Non-pigmented ciliary epithelial cell (primary cell): Measurements from ENCODE around the gene FRAT2.

Experiments
- DNase-seq: peaks from one replicate; pipeline ENCODE4 v3.0.0-alpha.2; 2010; ENCODE audit warnings: low read depth

The FRAT2 gene

GRCh38 chr10:97334370-97335175 lies at the start of gene FRAT2:
FRAT2 (minus strand) TSS chr10:97334729; CDS start chr10:97334572, 157 bp downstream.
- DNase-seq, result peak; percentile 54

- DNase-seq, result no peak
Measured at GRCh38 chr10:97384156-97384555, 49.6 kb upstream of the FRAT2 start.

GRCh38 chr10:97383159-97383558 lies 48.6 kb upstream of the FRAT2 start:
- no peak for DNase-seq

GRCh38 chr10:97381626-97382025 lies 47.1 kb upstream of the FRAT2 start:
- no peak for DNase-seq

GRCh38 chr10:97380516-97380915 lies 46.0 kb upstream of the FRAT2 start:
- no peak for DNase-seq

GRCh38 chr10:97378933-97379921 lies 44.7 kb upstream of the FRAT2 start:
- no peak for DNase-seq

GRCh38 chr10:97376413-97376812 lies 41.9 kb upstream of the FRAT2 start:
- DNase-seq, result no peak

- DNase-seq, result no peak
Measured at GRCh38 chr10:97373456-97373855, 38.9 kb upstream of the FRAT2 start.

- no peak for DNase-seq
Measured at GRCh38 chr10:97372233-97372875, 37.8 kb upstream of the FRAT2 start.

- DNase-seq, result no peak
Measured at GRCh38 chr10:97371696-97372095, 37.2 kb upstream of the FRAT2 start.

- no peak for DNase-seq
Measured at GRCh38 chr10:97367126-97367649, 32.7 kb upstream of the FRAT2 start.

- DNase-seq, result no peak
Measured at GRCh38 chr10:97366572-97366971, 32.0 kb upstream of the FRAT2 start.

GRCh38 chr10:97365761-97366351 lies 31.3 kb upstream of the FRAT2 start:
- no peak for DNase-seq

GRCh38 chr10:97363071-97363470 lies 28.5 kb upstream of the FRAT2 start:
- DNase-seq, result no peak

GRCh38 chr10:97362310-97363033 lies 27.9 kb upstream of the FRAT2 start:
- no peak for DNase-seq

GRCh38 chr10:97361537-97361901 lies 27.0 kb upstream of the FRAT2 start:
- no peak for DNase-seq

- no peak for DNase-seq
Measured at GRCh38 chr10:97360705-97361536, 26.4 kb upstream of the FRAT2 start.

- no peak for DNase-seq
Measured at GRCh38 chr10:97358781-97359180, 24.3 kb upstream of the FRAT2 start.

- no peak for DNase-seq
Measured at GRCh38 chr10:97358349-97358748, 23.8 kb upstream of the FRAT2 start.

- DNase-seq, result no peak
Measured at GRCh38 chr10:97356918-97357317, 22.4 kb upstream of the FRAT2 start.
